ENCODE data around the gene PRDM15. TPM values are rescaled to one million over a fixed set of nuclear protein-coding genes. Genes with fewer than 3 reads are reported as not detected.

The PRDM15 gene
- total RNA-seq, 1 experiment from 2014 or later: 9.9 TPM

GRCh38 chr21:41831453-41831831 lies 47.7 kb downstream of the PRDM15 start:
- Histone ChIP-seq H2BK120ac (ENCODE audit: low read depth, low read length, poor library complexity, severe bottlenecking) (no peak overlapping the region), H2AK5ac (ENCODE audit: insufficient read length, low read length) (no peak overlapping the region)

More at GRCh38 chr21:41831453-41831831, 47.7 kb downstream of the PRDM15 start:
- Histone ChIP-seq H3K79me1 (ENCODE audit: insufficient read depth, low read depth, low read length, poor library complexity, severe bottlenecking) (no peaks in the 10 kb centered on the region), H3K4me2 (ENCODE audit: insufficient read depth, insufficient read length, low read length) (no peak overlapping the region), H2AFZ (ENCODE audit: low read length) (no peak overlapping the region), H2BK12ac (ENCODE audit: insufficient read length, low read depth, low read length) (no peak overlapping the region), H3K9ac (ENCODE audit: extremely low read depth, insufficient read length, low read length) (no peak overlapping the region), H3K79me2 (ENCODE audit: insufficient read depth, low read length) (no peaks in the 10 kb centered on the region), H3K56ac (ENCODE audit: insufficient read length, low read depth, low read length) (no peak overlapping the region), H3K4ac (ENCODE audit: low read depth, low read length) (no peak overlapping the region), H3K18ac (ENCODE audit: insufficient read length, low read depth, low read length) (no peak overlapping the region), H3K4me1 (ENCODE audit: insufficient read depth, low read length) (no peaks in the 10 kb centered on the region), H4K8ac (replicated peaks; ENCODE audit: insufficient read length, low read depth, low read length) (no peak overlapping the region), H4K5ac (ENCODE audit: insufficient read length, low read depth, low read length) (no peak overlapping the region), H4K20me1 (ENCODE audit: control insufficient read depth, insufficient read depth, insufficient read length) (no peaks in the 10 kb centered on the region), H3K23ac (ENCODE audit: insufficient read length, low read depth, low read length) (no peak overlapping the region), H3K27ac (ENCODE audit: insufficient read length, low read depth, low read length) (no peak overlapping the region), H2BK20ac (ENCODE audit: low read depth, low read length, poor library complexity, severe bottlenecking) (no peak overlapping the region), H3T11ph (ENCODE audit: low read length) (no peak overlapping the region), H2BK15ac (ENCODE audit: low read depth, low read length) (no peak overlapping the region), H3K23me2 (ENCODE audit: insufficient read length, low read depth, low read length, poor library complexity, severe bottlenecking) (no peaks in the 10 kb centered on the region), H3K27me3 (ENCODE audit: insufficient read depth, low read length) (no peaks in the 10 kb centered on the region), H3K14ac (ENCODE audit: insufficient read depth, low read length) (no peak overlapping the region), H2BK5ac (ENCODE audit: insufficient read length, low read length) (no peak overlapping the region), H4K91ac (ENCODE audit: insufficient read length, low read depth, low read length) (no peak overlapping the region), H3K9me3 (ENCODE audit: control insufficient read depth, low read depth, low read length) (no peaks in the 10 kb centered on the region)
- no peak for TF ChIP-seq CTCF (conservative IDR thresholded peaks at IDR 0.05)
- Mint-ChIP-seq H3K4me1 (peaks cover 12 to 15% of the 10 kb centered on the region in 2 experiments), H3K27ac (no peak overlapping the region; a peak in 1 of 7 replicates), H3K4me3 (no peak overlapping the region), H3K27me3 (ENCODE audit: low read depth) (no peaks in the 10 kb centered on the region), H3K9me3 (no peaks in the 10 kb centered on the region), H3K36me3 (ENCODE audit: insufficient read depth in 1 of 3, low read depth in 3 of 3) (peaks cover 4 to 21% (median 12%) of the 10 kb centered on the region in 3 experiments; a peak in 6 of 7 replicates)
- WGBS (ENCODE audit: extremely low coverage, insufficient read length, low lambda C conversion rate): no CpG with 5 or more reads among the region's 8 CpGs
- no peak for DNase-seq

All from H9 (cell line).